LNCaP clone FGC (cell line): ENCODE measurements around the gene IQSEC1.

Experiments
- DNase-seq: peaks from one replicate; pipeline ENCODE4 v3.0.0-alpha.2; 2011; ENCODE audit warnings: low read depth
- H3K4me3 ChIP-seq: 2 replicates; pipeline ENCODE4 v1.5.1; 2011; ENCODE audit warnings: mild to moderate bottlenecking, low read depth, low read length, control low read depth
- CTCF ChIP-seq: IDR thresholded peaks from 2 replicates; pipeline ENCODE4 v1.5.1; 2012; ENCODE audit warnings: mild to moderate bottlenecking; ENCODE audit not compliant: control insufficient read depth, insufficient read depth; ENCODE audit errors: extremely low read depth

The IQSEC1 gene

DNA sequence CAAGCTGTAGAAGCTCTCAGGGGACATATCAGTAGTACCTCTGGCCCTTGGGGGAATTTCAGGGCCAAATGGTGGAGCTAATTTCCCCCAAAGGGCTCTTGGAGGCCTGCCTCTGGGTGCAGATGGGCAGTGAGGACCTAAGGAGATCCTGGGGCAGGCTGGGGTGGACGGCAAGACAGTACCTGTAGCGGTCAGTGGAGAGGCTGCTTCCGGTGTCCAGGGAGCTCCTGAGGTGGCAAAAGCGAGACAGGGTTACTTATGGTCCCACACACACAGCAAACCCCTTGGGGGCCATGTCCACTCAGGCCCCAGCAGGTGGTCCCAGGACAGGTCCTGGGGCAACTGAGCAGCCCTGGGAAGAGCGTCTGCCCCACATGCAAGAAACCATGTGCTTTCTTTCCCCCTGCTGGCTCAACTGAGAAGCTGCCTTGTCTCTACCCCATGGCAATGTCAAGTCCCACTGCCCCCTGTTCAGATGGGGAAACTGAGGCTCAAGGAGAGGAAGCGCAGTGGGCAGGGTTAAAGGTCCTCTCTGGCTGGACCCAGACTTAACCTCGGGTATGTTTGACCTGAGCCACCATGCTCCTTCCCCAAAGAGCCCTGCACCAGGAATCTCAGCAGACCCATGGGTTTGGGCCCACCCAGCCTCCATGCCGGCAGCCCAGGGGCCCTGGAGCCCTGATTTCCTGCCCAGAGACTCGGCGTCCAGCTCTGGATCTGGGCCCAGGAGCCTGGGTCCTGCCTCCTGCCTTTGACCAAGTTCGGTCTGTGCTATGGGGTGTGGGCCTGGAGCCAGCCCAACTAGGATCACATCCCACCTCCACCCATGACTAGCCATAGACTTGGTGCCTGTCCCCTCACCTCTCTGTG lies 25.7 kb downstream of the IQSEC1 start:
- TF ChIP-seq CTCF: no peak
- no peak for DNase-seq
- H3K4me3 ChIP-seq: no peak overlapping the region

DNA sequence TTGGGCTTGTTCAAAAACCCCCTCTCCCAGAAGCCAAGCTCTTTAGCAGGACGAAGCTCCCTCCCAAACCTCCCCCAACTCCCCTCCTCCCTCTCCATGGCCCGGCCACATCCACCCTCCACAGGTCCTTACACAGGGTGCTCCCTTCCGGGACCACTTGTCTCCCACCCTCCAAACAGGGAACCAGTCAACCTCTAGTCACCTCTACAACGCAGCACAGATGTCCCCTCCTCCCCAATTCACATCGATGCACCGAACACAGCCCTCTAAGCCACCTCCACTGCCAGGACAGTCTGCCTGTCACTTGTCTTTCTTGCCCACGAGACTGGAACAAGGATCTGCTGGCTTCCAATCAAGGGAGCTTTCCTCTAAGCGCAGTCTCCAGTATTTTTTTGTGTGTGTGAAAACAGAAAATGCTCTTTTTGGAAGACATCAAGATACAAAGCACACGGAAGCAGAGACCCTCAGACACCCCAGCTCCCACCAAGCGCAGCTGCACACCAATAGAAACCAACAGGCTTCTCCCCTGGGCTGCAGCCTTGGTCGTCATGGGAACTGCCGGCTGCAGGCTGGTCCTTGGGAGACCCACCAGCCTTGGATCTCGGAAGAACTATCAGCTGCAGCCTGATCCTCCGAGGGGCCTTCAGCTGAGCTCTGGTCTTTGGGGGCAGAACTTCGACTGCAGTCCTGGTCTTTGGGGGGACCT lies 26.5 kb downstream of the IQSEC1 start:
- no peak for TF ChIP-seq CTCF
- no peak overlapping the region for H3K4me3 ChIP-seq
- no peak for DNase-seq

- H3K4me3 ChIP-seq: no peak overlapping the region
- DNase-seq: no peak
- no peak for TF ChIP-seq CTCF
Measured at GRCh38 chr3:13045904-13046568, 27.2 kb downstream of the IQSEC1 start.

GRCh38 chr3:13045241-13045903 lies 27.9 kb downstream of the IQSEC1 start:
- H3K4me3 ChIP-seq: no peak overlapping the region
- TF ChIP-seq CTCF: no peak
- no peak for DNase-seq

DNA sequence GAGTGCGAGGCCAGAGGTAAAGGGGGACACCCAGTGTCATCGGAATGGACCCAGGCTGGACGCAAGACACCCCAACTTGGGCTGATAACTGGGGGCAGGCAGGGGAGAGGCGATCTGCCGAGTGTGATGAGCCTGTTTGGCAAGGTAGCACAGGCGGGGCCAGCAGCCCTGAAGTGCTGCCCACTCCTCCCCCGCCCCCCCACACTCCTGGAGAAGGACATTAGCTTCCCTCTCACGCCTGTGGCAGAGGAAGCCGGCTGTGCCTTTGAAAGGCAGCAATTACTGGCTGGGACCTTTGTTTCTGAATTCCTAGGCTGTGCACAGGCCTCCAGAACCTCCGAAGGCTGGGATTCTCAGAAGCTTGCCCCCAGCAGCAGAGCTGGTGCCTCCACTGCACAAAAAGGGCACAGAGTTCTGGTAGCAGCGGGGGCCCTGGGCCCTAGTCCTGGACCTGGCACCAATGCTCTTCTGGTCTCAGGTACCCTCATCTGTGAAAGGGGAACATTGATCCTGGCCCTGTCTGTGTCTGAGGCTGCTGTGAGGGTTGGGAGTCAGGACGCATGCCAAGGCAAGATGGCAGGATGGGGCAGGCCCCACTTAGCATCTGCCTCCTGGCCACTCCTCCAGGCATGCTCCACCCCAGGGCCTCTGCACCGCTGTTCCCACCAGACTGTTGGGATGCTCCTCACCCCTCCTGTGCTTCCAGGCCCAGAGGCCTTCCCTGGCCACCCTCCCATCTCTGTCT lies 28.6 kb downstream of the IQSEC1 start:
- no peak for DNase-seq
- H3K4me3 ChIP-seq: no peak overlapping the region
- TF ChIP-seq CTCF: no peak

DNA sequence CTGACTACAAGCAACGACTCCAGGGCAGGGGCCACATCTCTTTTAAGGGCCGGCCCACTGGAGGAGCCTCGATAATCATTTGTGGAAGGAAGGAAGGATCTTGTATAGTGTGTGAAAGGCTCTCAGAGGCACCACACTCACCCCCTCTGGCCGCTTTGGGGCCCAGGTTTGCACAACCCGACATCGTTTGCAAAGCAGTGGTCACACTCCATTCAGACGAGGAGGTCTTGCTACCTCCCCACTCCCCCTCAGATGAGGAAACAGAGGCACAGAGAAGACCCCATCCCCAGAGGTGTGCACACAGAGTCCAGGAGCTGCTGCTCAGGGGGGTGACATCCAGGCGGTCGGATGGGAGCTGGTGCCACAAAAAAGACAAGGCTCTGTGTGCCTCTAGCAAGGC lies 29.6 kb downstream of the IQSEC1 start:
- TF ChIP-seq CTCF: no peak
- DNase-seq: no peak
- H3K4me3 ChIP-seq: no peak overlapping the region
